Measurements from ENCODE around the gene RNF26.

The RNF26 gene

GRCh38 chr11:119334174-119334930, at the start of gene RNF26:
TSS of gene RNF26 (plus strand) at chr11:119334527. CDS start at chr11:119335123, 596 bp downstream.
- no peak for TF ChIP-seq ZFX (IDR thresholded peaks at IDR 0.05; ENCODE audit: borderline replicate concordance)
- TF ChIP-seq CTCF (IDR thresholded peaks at IDR 0.05): no peak
- H3K27ac ChIP-seq: peak within 1 kb of the TSS; percentile 79

GRCh38 chr11:119285431-119285830, 48.9 kb upstream of the RNF26 start:
- H3K27ac ChIP-seq: no peak overlapping the region
- TF ChIP-seq ZFX (IDR thresholded peaks at IDR 0.05; ENCODE audit: borderline replicate concordance) (no peak), CTCF (IDR thresholded peaks at IDR 0.05) (no peak)

GRCh38 chr11:119288219-119288618, 46.1 kb upstream of the RNF26 start:
- no peak overlapping the region for H3K27ac ChIP-seq
- TF ChIP-seq ZFX (IDR thresholded peaks at IDR 0.05; ENCODE audit: borderline replicate concordance): no peak
- no peak for TF ChIP-seq CTCF (IDR thresholded peaks at IDR 0.05)

GRCh38 chr11:119290894-119291497, 43.3 kb upstream of the RNF26 start:
- TF ChIP-seq CTCF (IDR thresholded peaks at IDR 0.05) (no peak), ZFX (IDR thresholded peaks at IDR 0.05; ENCODE audit: borderline replicate concordance) (no peak)
- no peak overlapping the region for H3K27ac ChIP-seq

- TF ChIP-seq CTCF (IDR thresholded peaks at IDR 0.05) (no peak), ZFX (IDR thresholded peaks at IDR 0.05; ENCODE audit: borderline replicate concordance) (no peak)
- H3K27ac ChIP-seq: no peak overlapping the region
Observed at GRCh38 chr11:119293461-119293860, 40.9 kb upstream of the RNF26 start.

GRCh38 chr11:119295178-119295577, 39.1 kb upstream of the RNF26 start:
- no peak overlapping the region for H3K27ac ChIP-seq
- TF ChIP-seq CTCF (IDR thresholded peaks at IDR 0.05) (no peak), ZFX (IDR thresholded peaks at IDR 0.05; ENCODE audit: borderline replicate concordance) (no peak)

GRCh38 chr11:119297938-119298337, 36.4 kb upstream of the RNF26 start:
- TF ChIP-seq CTCF (IDR thresholded peaks at IDR 0.05) (no peak), ZFX (IDR thresholded peaks at IDR 0.05; ENCODE audit: borderline replicate concordance) (no peak)
- H3K27ac ChIP-seq: no peak overlapping the region
